Ascending aorta (tissue), 2 donors: Measurements from ENCODE around the gene ECHS1. TPM values are rescaled to one million over a fixed set of nuclear protein-coding genes. Genes with fewer than 3 reads are reported as not detected.

Source experiments
- DNase-seq, 2 donors: peaks; one replicate each; pipeline ENCODE4 v3.0.0-alpha.2; 2019; ENCODE audit warnings: low spot score in 2 of 2
- H3K27ac ChIP-seq, 2 donors: fragments of 200-600 bp; sonication (generic); one replicate each; pipeline ENCODE4 v1.5.1; 2016 to 2017; ENCODE audit warnings: mild to moderate bottlenecking in 1 of 2
- H3K27me3 ChIP-seq: fragments of 200-600 bp; sonication (generic); one replicate; pipeline ENCODE4 v1.5.1; 2017
- H3K36me3 ChIP-seq, 2 donors: fragments of 200-600 bp; sonication (generic); one replicate each; pipeline ENCODE4 v1.5.1; 2016
- H3K4me1 ChIP-seq, 2 donors: fragments of 200-600 bp; sonication (generic); one replicate each; pipeline ENCODE4 v1.5.1; 2016 to 2017; ENCODE audit warnings: mild to moderate bottlenecking in 1 of 2
- H3K4me3 ChIP-seq, 2 donors: fragments of 200-600 bp; sonication (generic); one replicate each; pipeline ENCODE4 v1.5.1; 2016 to 2017; ENCODE audit warnings: mild to moderate bottlenecking in 1 of 2
- H3K9me3 ChIP-seq, 2 donors: fragments of 200-600 bp; sonication (generic); one replicate each; pipeline ENCODE4 v1.5.1; 2016
- CTCF ChIP-seq, 3 experiments: fragments of 200-600 bp in 2 of 3; fragments of 450-650 bp in 1 of 3; sonication (generic) in 2 of 3; IDR thresholded peaks; one replicate each; pipeline ENCODE4 v1.5.1; 2016 to 2019; ENCODE audit warnings: antibody characterized with exemption in 3 of 3, mild to moderate bottlenecking in 1 of 3, moderate library complexity in 1 of 3
- intact Hi-C: fragments of 100-400 bp; cut with DNase I; formaldehyde crosslinking; loops from one replicate; pipeline ENCODE4 v1.15.1; 2023
- total RNA-seq: library from RNA; depleted of rRNA; stranded (reverse); fragments of >200 nt; gene quantifications from one replicate; pipeline ENCODE4 v1.1.0, GENCODE V29; 2016

The ECHS1 gene
- total RNA-seq, 1 donor from 2014 or later: 68.0 TPM

GRCh38 chr10:133343558-133343957, 29.6 kb downstream of the ECHS1 start:
- Histone ChIP-seq H3K4me1 (no peaks in the 10 kb centered on the region), H3K9me3 (no peaks in the 10 kb centered on the region), H3K27me3 (no peaks in the 10 kb centered on the region), H3K4me3 (no peak overlapping the region), H3K36me3 (no peaks in the 10 kb centered on the region), H3K27ac (no peak overlapping the region)
- intact Hi-C loops: no loop called here
- TF ChIP-seq CTCF (IDR thresholded peaks at IDR 0.05): no peak
- DNase-seq: no peak

GRCh38 chr10:133342942-133343341, 30.2 kb downstream of the ECHS1 start:
- intact Hi-C loops: no loop called here
- DNase-seq: no peak
- Histone ChIP-seq H3K4me3 (no peak overlapping the region), H3K27ac (no peak overlapping the region), H3K9me3 (no peaks in the 10 kb centered on the region), H3K4me1 (no peaks in the 10 kb centered on the region), H3K36me3 (no peaks in the 10 kb centered on the region), H3K27me3 (no peaks in the 10 kb centered on the region)
- no peak for TF ChIP-seq CTCF (IDR thresholded peaks at IDR 0.05)

- intact Hi-C loops: no loop called here
- no peaks in the 10 kb centered on the region for H3K4me1 ChIP-seq
- no peaks in the 10 kb centered on the region for H3K9me3 ChIP-seq
- DNase-seq: no peak
- H3K36me3 ChIP-seq: no peaks in the 10 kb centered on the region
- TF ChIP-seq CTCF (IDR thresholded peaks at IDR 0.05): no peak
- H3K27ac ChIP-seq: no peak overlapping the region
- no peak overlapping the region for H3K4me3 ChIP-seq
- peaks cover 5% of the 10 kb centered on the region for H3K27me3 ChIP-seq
These were observed 31.2 kb downstream of the ECHS1 start for GRCh38 chr10:133341983-133342382.

- DNase-seq: no peak
- Histone ChIP-seq H3K27ac (no peak overlapping the region), H3K27me3 (peaks cover 25% of the 10 kb centered on the region), H3K4me1 (peaks cover 9 to 18% of the 10 kb centered on the region in 2 donors), H3K9me3 (no peaks in the 10 kb centered on the region), H3K4me3 (no peak overlapping the region), H3K36me3 (no peaks in the 10 kb centered on the region)
- TF ChIP-seq CTCF (IDR thresholded peaks at IDR 0.05): no peak
- intact Hi-C loops: no loop called here
These were observed 33.3 kb downstream of the ECHS1 start for GRCh38 chr10:133339708-133340380.

- Histone ChIP-seq H3K27ac (no peak overlapping the region), H3K36me3 (no peaks in the 10 kb centered on the region), H3K9me3 (no peaks in the 10 kb centered on the region), H3K4me1 (peaks cover 9 to 18% of the 10 kb centered on the region in 2 donors), H3K27me3 (peaks cover 27% of the 10 kb centered on the region), H3K4me3 (no peak overlapping the region)
- intact Hi-C loops: no loop called here
- TF ChIP-seq CTCF (IDR thresholded peaks at IDR 0.05): no peak
- DNase-seq: no peak
These were observed 34.8 kb downstream of the ECHS1 start for GRCh38 chr10:133338080-133339071.
